GM18508 (cell line): Measurements from ENCODE around the gene KLHL41.

Source experiments
- ATAC-seq: cut with Tn5 transposase; IDR thresholded peaks from one replicate; pipeline ENCODE4 v1.9.1; 2021; ENCODE audit warnings: moderate number of reproducible peaks; ENCODE audit not compliant: insufficient read depth, unreplicated experiment

The KLHL41 gene

DNA sequence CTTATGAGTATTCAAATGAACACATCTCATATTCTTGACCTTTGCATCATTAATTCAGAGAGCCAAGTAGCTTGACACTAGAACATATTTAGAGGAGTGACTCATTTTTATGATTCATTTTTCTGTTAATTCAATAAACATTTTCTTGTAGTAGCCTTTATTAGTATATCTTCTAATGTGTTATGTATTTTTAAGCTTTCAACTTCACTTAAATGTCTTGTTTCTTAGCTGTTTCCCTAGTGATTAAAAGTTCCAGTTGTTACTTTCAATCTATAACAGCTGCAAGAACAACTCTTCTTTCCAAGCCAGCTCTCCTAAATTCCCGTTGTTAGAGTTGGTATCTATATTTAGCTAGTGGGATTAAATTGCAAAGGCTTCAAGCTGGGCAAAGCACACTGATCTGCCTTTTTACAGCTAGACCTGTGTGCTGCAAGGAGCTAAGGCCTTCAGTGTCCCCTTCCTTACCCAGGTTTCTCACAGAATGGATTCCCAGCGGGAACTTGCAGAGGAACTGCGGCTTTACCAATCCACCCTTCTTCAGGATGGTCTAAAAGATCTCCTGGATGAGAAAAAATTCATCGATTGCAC is at the start of gene KLHL41:
Gene KLHL41, plus strand, starts transcription at position 405 of the 588 bp plus-strand sequence. Its CDS starts 77 bp downstream, at position 482.
- ATAC-seq, result no peak

DNA sequence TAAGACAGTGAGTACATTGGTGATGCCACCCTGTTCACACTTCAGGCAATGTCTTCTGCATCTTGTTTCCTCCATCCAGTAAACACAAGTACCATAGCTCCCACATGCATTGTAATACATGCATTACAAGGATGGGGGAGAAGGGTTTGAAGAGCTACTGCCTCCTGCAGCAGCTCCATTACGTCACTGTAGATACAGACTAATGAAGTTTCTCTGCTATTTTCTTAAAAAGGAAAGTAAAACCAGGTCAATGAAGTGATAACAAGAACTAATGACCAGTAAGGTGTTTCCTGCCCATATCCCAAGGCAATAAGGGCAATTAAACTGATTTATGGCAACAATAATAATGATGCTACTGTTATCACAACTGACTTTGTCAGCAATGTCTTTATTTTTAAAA is 48.4 kb upstream of the KLHL41 start:
- ATAC-seq, result no peak

DNA sequence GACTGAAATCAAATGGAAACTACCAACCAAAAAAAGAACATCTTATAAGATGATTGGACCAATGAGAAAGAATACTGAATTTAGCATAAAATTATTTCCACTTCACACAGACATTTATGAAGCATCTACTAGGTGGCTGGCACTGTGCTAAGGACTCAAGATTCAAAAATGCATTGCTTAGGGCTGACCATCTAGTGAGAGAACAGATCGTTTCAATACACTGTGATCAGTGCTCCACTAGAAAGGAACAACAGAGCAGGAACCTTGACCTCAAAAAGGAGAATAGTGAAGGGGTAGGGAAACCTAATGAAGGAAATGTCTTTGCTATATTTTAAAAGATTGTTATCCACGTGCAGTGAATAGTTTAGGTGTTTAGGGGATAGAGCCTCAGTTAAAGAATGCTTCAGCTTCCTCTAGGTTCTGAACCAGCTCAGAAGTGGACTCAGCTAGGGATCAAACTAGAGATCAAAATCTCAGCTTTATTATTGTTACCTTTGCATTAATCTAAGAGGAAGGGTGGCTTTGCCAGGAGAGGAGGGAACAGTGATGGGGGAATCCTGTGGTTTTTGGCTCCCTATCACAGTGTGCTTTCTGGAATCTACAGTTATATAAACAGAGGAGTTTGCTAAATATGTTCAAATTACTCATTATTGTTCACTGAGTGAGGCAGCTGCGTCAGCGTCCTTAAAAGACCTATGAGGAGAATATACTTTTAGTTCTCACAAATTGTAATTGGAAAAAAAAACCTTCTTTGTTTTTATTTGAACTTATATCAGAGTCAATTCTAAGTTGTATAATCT is 46.4 kb upstream of the KLHL41 start:
- ATAC-seq, result no peak

DNA sequence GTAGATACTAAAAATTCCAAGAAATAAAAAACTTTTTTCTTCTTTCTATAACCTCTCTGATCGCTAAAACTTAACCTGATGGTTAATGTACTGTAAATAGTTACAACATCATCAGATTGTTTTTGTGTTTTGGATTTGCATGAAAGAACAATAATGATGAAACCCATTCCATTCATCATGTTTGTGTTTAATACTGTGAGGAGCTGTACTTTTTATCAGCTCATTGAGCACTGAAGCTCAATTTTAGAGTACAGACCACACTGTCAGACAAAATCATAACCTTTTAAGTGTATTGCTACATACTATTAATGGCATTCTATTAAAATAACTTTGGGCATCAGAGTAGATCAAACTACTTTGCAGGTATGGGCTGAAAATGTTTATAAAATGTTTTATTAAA is 45.0 kb upstream of the KLHL41 start:
- ATAC-seq, result no peak

DNA sequence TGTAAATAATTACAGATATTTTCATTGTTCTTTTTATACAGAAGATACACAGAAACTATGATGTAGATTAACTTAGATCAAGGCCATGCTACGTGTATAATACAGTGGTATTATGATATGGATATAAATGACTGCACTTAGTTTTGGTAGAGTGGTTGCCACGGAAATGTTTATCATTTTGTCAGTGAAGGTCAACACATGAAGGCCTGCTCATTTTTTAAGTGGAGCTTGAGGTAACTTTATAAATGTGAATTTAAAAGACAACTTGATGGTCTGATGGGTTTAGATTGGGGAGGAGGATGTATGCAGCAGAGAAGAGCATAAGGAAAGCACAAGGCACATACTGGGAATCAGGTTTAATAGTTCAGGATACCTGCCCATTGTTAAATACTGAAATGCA is 44.6 kb upstream of the KLHL41 start:
- ATAC-seq, result no peak

DNA sequence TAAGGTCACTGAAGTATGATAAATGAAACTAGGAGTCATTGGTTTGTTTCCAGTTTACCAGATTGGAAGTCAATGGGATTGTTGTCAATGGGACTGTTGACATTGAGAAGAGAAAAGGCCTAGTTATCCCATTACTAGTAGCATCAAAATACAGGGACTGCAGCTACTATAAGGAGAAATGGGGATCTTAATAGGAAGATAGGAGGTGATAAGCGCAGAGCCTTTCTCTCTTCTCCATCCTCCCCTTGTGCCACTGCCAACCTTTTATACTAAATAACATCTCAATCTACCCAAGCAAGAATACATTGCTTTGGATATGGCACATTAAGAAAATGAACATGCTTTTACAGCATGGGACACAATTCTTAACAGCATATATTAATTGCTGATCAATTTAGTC is 40.7 kb upstream of the KLHL41 start:
- no peak for ATAC-seq

DNA sequence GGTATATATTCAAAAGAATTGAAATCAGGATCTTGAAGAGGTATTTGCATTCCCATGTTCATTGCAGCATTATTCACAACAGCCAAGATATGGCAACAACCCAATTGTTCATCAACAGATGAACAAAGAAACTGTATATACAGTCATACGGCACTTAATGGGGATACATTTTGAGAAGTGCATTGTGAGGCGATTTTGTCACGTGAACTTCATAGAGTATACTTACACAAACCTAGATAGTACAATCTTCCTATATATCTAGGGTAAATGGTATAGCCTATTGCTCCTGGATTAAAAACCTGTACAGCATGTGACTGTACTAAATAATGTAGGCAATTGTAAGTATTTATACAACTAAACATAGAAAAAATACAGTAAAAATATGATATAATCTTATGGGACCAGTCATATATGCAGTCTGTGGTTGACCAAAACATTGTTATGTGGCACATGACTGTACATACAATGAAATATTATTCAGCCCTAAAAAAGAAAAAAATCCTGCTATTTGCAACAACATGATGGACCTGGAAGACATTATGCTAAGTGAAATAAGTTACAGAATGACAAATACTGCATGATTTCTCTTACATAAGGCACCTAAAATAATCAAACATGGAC is 39.4 kb upstream of the KLHL41 start:
- ATAC-seq, result no peak

DNA sequence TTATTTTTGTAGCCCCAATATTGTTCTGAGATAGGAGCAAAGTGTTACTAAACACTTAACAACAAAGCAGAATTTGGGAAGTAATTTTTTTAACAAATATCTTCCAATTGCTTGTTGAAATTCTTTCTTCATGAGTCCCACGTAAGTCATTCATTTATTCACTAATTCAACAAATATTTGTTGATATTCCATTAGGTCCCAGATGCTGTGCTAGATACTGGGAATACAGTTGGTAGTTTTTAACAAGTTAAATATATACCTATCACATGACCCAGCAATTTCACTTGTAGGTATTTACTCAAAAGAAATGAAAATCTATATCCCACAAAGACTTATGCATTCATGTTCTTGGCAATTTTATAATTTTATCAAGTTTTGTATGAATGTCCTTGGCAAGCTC is 37.3 kb upstream of the KLHL41 start:
- no peak for ATAC-seq

DNA sequence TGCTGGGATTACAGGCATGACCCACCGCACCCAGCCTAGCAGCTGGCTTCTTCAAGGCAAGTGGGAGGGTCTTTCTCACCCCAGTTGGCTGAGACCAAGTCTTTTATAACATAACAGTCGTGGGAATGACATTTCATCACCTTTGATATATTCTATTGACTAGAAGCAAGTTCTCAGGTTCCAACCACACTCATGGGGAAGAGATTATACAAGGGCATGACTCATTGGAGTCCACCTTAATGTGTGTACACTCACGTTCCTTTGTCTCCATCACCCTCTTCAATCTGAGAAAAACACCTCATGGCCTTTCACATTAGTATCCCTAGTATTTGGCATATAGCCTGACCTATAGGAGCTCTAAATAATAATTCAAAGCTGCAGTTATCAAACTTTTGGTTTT is 33.0 kb upstream of the KLHL41 start:
- no peak for ATAC-seq

DNA sequence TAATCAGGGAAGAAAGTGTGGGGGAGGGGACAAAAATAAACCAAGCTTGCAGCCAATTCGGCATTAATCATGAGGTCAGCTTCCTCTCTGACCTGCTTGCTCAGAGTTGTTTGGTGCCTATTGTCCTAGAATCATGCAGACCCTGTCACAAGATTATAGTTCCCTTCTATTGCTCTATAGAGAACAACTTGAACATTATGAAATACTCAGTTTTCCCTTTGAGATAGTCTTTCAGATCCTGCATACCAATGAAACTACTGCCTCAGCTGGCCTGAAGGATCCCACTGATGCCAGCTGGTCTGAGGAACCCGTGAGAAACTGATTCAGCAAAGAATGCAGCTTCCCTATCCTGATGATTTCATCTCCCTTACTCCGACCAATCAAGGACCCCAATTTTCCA is 31.2 kb upstream of the KLHL41 start:
- ATAC-seq, result no peak

DNA sequence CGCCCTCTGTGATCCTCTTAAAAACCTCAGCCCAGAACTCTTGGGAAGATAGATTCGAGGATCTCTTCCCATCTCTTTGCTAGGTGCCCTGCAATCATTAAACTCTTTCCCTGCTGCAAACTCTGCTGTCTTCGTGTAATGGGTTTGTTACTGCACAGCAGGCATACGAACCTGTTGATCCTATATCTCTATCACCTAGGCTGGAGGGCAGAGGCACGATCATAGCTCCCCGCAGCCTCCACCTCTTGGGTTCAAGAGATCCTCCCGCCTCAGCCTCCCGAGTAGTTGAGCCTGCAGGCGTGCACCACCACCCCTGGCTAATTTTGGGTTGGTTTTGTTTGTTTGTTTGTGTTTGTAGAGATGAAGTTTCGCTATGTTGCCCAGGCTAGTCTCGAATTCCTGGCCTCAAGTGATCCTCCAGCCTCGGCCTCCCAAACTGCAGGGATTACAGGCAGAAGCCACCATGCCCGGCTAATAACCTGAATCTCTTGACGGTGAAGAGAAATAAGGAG is 30.7 kb upstream of the KLHL41 start:
- no peak for ATAC-seq

DNA sequence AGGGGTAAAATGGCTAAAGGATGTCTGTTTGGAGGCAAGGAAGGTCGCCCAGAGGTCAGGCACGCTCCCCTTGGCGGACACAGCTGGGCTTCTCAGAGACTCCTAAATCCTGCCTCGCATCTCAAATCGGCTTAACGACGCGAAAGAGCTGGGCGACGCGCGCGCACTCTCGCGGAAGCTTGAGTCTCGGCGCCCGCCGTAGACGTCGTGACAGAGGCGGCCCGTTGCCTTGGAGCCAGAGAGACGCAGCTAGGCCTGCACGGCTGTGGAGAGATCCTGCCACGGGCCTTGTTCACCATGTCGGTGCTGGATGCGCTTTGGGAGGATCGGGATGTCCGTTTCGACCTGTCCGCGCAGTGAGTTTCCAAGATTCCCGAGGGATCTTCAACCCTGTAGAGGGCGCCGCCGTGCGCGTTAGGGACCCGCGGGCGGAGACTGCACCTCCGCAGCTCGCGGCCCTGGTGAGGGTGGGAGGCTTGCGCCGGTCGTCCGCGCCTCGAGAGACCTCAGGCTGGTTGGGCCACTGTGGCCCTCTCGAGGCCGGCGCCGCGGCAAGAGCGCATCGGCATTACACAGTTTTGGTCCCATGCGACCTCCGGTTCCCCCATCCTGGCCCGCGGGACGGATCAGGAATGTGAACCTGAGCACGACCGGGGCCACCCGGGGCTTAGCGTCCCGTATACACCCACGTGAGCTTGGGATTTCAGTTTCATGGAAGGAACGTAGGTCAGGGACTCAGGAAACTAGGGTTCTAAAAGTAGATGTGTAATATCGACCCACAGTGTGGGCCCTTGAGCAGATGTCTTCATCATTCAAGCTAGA is 30.0 kb upstream of the KLHL41 start, which contains the start of gene BBS5:
Gene BBS5, plus strand, starts transcription at position 238 of the 822 bp plus-strand sequence. Its CDS starts 60 bp downstream, at position 298.
- peak; percentile 69 for ATAC-seq

DNA sequence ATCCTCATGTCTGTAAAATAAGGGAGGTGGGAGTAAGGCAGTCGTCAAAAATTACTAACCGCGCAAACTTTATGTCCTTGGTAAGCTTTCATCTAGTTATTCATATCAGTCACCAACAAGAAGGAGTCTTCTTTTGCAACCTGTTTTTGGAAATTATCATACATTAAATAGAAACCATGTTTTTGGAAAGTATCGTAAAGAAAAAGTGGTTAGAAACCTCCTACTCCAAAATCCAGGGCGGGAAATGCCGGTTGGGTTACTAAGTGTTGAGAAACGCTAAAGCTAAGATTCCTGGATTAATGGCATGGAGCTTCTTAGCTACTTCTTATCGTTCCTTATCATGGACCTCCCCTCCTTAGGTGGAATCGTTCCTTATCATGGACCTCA is 29.4 kb upstream of the KLHL41 start:
- ATAC-seq, result no peak

DNA sequence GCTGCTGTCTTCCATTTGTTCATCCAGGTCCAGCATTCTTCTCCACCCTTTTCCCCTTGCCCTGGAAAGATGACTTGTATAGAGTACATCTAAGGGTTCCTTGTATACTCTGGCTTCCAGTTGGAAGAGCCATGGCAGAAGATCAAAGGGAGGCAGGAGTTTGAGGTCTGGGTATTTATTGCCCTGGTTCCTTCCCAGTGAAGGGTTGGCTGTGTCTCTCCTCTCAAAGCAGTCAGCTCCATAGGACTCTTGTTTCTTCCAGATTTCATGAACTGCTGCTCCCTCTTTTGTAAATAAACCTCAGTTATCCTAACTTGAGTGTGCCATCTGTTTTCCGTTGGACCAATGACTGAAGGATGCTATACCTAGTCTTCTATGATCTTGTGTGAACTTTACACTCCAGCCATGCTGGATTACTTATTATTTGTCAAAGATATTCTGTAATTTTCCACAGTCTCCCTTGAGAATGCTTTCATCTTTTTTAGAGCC is 23.8 kb upstream of the KLHL41 start:
- ATAC-seq, result no peak

DNA sequence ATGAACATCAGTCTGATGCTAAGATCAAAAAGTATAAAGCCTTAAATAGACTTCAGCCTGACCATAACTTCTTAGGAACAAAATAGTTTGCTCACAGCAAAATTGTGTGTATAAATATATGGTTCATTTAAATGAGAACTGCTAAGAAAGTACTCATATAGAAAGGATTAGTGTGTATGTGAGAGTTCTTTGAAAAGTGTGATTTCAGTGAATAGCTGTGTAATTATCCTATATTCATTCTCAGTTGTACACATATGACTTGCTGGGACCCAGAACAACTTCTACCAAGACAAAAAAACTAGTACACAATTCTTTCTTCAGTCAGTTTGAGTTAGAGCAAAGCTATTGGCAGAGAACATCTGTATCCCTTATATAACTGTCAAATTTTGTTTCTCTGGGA is 23.0 kb upstream of the KLHL41 start:
- ATAC-seq, result no peak

DNA sequence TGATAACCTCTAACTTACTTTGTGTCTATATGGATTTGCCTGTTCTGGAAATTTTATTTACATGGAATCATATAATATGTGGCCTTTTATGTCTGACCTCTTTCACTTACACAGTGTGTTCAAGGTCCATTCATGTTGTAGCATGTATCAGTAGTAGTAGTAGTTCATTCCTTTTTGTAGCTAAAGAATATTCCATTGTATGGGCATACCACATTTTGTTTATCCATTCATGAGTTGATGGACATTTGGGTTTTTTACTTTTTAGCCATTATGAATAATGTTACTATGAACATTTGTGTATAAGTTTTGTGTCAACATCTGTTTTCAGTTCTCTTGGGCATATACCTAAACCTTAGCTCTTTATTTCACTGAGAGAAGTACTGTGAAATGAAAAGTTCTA is 18.7 kb upstream of the KLHL41 start:
- ATAC-seq, result no peak

DNA sequence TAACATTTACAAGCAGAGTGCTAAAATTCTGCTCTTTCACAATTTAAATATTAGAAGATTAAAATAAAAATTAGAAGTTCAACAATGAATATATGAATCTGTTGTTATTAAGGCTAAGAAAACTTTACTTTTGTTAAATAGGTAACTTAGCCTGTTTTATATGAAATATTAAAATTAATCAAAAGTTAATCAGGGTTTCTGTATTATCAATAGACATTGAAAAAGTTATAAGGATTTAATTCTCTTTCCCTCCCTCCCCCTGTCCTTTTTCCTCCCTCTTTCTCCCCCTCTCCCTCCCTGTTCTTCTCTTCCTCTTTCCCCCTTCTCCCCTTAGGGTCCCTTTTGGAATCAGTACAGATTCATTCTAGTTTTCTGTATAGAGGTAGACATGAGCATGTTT is 18.1 kb upstream of the KLHL41 start:
- no peak for ATAC-seq

DNA sequence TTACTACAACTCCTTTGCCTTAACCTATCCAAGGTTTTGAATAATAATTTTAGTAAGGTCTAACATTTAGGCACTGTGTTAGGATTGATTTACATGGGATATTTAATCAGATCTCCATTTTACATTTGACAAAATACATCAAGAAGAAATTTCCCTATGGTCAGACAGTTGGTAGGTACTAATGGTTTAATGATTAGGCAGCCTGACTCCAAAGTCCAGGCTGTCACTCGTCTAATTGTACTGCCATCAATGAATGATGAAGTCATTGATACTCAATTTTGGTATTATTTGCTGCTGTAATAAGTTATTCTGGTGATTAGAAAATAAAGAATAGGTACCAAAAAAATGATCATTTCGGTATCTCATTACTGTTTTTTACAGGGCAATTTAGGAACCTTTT is 16.1 kb upstream of the KLHL41 start:
- no peak for ATAC-seq

DNA sequence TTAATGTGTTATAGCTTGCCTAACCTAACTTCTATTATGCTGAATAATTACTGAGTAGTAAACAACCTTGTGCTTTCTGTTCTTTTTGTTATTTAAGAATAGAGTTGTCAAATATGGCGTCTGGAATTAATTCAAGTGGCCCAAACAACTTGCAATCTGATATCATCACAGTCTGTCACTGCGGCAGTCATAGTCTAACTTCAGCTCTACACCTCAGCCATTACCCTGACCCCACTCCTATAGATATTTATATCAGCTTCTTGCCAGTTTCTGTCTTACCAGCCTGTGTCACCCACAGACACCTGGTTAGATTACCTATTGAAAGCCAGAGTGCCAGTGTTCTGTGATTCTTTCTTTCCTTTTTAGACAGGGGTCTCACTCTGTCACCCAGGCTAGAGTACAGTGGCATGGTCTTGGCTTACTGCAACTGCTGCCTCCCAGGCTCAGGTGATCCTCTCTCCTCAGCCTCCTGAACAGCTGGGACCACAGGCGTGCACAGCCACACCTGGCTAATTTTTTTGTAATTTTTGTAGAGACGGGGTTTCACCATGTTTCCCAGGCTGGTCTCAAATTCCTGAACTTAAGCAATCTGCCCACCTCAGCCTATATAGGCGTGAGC is 14.1 kb upstream of the KLHL41 start:
- no peak for ATAC-seq

DNA sequence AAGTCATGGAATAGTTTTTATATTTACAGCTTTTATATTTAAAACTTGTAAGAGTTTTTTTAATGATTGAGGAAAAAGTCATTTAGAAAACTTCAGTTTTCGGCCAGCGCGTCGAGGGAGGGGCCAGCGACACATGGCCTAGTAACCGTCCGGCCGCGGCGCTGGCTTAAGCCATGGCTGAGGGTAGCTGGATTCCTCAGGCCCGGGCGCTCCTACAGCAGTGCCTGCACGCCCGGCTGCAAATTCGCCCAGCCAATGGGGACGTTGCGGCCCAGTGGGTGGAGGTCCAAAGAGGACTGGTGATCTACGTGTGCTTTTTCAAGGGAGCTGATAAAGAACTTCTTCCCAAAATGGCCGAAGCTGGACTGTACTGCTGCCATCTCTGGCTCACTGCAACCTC is 4.9 kb upstream of the KLHL41 start:
- no peak for ATAC-seq
